NCI-H82 (cell line): ENCODE data around the gene MMAB.

Experiments used
- DNase-seq: peaks from one replicate; lab custom pipeline; 2025; lab: John Stamatoyannopoulos, UW

MMAB gene

DNA sequence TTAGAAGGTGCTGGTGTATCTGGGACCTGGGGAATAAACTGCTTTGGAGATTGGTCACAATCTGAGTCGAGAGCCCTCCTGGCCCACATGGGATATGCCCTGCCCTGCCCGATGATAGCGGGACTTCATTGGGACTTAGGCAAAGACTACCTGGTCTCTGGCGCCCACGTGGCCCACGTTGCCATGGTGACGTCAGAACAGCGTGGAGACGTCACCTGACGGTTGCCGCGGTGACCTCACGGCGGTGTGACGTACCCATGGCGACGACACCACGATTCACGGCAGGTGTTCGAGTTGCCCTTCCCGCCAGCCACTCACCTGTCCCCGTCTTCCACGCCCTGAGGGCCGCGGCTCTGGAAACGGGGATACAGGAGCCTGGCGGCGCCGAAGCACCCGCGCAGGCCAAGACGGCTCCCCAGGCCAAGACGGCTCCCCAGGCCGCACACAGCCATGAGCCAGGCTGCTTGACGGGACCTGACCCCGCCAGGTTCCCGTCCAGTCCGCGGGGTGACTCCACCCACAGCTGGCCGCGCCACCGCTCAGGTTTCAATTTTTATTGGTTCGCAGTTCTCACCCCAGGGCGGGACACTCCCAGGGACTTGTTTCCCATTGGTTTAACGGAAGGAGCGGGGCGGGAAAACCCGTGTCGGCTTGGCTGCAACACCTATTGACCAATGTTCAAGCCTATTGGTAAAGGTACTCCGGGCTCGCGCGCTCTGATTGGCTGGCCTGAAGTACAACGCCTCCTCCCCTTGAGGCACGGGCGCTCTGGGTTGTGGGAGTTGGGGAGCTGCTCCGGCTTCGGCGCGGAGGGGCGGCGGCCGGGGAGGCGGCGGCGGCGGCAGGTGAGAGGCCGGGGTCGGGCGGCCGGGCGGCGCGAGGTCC is at the start of gene MMAB, which contains the start of gene MVK:
Gene MMAB (minus strand): TSS at position 476 of the 885 bp plus-strand sequence. CDS start 24 bp downstream, at position 452.
Gene MVK (plus strand): TSS at position 766 of the 885 bp plus-strand sequence. CDS start 1,029 bp downstream, outside the sequence.
- peak; percentile 100 for DNase-seq

DNA sequence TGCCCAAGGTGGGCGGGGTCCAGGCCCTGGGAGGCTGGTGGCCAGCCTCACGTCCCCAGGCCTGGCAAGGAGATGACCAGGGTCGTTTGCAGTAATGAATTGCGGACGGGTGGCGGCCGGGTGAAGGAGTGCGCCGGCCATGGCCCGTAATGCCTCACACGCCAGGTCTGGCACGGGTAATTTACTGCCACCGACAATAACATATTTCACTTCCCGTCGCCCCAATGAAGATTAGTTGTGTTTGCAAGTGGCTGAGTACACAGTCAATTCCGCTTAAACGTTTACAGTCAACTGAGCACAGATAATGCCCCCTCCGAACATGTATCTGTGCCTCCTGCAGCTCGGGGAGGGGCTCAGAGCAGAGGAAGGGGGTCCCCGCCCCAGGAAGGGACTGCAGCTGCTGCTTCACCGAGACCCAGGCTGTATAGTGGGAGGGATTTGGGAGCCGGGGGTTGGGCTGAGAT is 48.6 kb upstream of the MMAB start:
- DNase-seq, result no peak

DNA sequence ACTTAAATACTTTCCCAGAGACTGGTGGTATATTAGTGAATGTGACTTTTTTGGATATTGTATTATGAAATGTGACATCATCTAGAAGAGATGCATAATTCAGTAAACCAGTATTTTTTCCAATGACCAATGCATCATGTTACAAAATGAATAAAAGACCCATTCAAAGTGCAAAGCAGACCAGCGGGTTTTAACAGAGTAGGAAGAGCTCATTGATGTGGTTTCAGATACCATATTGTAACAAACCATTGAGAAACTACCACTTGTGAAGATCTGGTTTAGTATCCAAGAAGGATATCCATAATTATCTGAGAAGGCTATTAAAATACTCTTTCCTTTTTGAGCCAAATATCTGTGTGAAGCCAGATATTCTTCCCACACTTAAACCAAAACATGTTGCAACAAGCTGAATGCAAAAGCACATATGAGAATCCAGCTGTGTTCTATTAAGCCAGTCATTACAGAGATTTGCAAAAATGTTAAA is 47.9 kb upstream of the MMAB start:
- DNase-seq, result no peak

DNA sequence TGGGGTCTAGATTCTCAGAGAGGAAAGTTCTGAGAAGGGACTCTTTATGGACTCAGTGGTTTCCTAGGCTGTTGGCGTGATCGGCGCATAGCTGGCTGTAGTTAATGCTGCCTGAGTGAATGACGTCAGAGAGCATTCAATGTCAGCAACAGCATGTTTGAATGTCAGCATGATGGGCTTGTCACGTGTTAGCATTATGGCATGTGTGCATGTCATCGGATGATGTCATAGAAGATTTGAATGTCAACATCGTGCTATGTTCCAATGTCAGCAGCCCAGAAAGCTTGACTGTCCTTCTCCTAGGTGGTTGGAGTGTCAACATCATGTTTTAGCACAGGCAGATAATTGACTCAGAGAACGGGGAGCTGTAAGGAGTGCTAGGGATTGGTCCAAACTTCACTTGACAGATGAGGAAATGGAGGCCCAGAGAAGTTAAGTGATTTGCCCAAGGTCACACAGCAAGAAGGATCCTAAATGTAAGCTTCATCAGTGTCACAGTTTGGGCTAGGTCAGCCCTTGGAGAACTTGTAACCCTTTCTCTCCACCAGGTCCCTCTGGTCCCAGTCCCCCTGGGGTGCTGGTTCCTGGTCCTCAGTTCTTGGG is 45.8 kb upstream of the MMAB start:
- no peak for DNase-seq

DNA sequence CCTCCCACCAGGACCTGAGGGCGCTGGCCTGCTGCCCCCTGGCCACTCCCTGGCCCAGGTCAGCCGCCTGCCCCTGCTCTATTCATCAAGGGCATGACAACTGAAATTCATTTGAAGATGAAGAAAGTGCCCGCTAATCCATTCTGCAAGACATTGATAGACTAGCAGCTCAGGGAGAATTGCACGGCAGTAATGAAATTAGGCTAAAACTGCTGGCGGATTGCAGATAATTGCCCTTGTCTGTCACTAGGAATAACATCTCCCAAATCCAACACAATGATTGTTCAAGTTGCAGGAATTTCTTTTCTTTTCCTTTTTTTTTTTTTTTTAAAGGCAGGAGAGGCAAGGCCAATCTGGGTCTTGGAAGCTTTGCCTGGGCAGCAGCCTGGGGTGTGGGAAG is 44.8 kb upstream of the MMAB start:
- peak; percentile 89 for DNase-seq

DNA sequence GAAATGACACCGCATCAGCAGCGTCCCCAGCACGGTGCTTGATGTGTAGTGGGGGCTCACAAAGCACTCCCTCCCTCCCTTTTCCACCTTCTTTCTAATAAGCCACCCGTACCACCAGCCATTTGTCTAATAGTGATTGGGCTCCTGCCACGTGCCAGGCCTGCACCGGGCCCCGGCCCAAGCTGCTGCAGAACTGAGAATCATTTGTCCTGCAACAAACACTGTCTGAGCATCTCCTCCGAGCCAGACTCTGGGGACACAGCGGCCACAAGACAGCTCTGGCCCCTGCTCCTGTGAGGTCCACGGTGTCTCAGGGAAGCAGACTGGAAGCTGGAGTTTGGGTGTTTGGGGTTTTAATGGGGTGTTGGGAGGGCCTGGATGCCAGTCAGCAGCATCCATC is 44.2 kb upstream of the MMAB start:
- DNase-seq, result no peak

DNA sequence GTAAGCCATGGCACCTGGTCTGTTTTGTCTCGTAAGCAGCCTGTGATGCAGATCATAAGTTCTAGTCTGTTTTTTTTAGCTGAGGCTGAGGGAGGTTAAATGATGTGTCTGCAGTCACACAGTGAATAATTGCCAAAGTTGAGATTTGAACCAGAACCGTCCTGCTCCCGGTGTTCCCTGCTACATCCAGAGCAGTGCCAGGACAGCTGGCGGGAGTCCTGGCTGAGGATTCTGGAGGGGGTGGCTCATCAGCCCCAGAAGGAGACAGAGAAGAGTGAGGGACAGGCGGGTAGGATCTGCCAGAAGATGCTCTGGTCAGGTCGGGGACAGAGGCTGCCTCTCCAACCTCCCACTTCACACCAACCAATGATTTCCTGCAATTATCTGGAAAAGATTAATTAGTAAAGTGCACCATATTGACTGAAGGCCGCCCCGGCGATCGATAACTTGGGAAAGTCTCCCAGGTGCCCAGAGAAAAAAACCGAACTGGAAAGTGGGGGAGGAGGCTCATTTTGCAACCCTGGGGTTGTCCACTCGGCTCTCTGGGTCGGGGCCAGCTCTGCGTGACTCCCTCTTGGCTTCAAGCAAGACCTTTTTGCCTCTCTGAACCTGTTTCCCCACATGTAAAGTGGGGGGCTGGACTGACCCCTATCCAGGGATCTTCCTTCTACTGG is 42.4 kb upstream of the MMAB start:
- DNase-seq, result no peak

DNA sequence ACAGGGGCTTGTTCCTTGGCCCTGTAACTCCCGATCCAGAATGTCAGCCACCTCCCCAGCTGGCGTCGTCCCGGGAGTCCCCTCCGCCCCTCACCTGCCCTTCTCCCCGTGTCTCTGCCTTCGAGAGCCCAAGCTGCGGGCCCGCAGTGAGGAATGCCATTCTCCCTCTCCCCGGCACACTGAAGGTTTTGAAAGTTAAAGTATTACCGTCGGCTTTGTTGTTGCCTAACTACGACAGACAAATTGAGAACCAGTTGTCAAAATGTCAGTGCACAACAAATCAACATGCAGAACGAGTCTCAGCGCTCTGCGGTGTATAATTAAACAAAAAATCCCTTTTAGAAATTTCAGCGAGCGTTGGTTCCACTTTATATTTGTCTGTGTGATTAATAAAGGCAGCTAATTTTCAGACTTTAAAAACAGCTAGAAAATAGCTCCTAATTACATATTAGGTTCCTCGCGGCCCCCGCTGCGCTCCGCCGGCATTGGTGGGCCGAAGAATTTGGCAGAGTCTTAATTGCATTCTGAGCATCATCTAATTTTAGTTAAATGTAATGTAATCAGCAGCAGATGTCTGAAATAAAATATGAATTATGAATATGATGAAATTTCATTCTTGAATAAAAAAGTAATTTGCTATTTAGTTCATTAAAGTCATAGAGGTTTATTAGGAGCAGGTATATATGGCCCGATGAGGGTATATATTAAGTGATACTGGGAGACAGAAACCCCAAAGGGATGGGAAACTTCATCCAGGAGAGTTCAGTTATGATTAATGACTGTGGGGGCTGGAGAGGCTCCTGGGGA is 40.5 kb upstream of the MMAB start:
- no peak for DNase-seq

DNA sequence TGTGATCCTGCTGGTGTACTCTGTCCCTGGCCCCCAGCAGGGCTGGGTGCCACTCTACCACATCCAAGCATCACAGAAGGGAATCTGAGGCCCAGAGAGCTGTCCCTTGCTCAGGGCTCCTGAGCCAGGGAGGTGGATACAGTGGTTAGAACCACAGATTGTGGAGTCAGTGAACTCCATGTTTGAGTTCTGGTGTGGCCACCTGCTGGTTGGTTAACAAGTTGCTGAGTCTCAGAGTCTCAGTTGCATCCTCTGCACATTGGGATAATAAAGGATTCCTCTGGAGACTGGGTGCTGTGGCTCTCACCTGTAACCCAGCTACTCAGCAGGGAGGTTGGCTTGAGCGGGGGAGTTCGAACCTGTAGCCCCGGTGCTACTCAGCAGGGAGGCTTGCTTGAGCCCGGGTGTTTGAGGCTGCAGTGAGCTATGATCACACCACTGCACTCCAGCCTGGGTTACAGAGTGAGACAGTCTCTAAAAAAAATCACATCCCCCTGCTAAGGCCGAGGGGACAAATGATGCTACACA is 39.7 kb upstream of the MMAB start:
- DNase-seq, result peak; percentile 62

DNA sequence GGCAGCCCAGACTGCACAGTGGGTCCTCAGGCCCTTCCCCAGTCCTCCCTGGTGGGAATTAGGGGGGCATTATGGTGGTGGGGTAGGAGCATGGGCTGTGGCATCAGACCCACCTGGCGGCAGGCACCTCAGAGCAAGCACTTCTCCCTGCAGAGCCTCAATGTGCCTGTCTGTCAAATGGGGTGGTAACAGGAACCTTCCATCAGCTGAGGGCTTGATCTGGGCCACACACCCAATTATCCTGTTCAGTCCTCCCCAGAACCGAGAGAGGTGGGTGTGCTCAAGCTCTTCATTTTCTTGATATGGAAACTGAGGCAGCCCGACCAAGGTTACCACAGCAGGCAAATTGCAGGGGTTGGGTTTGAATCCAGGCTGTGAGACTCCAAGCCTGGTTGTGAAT is 38.7 kb upstream of the MMAB start:
- no peak for DNase-seq

DNA sequence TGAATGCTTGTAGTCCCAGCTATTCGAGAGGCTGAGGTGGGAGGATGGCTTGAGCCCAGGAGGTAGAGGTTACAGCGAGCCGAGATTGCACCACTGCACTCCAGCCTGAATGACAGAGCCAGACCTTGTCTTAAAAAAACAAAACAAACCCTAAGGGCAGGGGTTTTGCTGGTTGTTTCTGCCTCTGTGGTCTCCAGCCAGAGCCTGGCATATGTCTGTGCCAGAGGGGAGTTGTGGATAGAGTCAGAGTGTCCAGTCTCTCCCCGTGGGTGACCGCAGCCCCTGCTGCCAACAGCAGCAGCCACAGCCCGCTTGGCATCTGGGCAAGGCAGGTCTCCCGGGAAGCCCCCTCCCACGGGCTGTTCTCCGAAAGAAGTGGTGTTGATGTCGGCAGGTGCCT is 37.9 kb upstream of the MMAB start:
- DNase-seq, result no peak

DNA sequence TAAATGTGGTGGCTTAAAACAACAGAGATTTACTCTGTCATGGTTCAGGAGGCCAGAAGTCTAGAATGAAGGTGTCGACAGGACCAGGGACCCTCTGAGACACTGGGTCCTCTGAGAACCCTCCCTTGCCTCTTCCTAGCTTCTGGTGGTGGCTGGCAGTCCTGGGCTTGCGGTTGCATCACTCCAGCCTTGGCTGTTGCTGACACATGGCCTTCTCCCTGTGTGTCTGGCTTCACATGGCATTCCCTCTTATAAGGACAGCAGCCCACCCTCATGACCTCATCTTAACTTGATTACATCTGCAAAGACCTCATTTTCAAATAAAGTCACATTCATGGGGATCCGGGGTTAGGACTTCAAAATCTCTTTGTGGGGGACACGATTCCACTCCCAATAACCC is 37.2 kb upstream of the MMAB start:
- no peak for DNase-seq

DNA sequence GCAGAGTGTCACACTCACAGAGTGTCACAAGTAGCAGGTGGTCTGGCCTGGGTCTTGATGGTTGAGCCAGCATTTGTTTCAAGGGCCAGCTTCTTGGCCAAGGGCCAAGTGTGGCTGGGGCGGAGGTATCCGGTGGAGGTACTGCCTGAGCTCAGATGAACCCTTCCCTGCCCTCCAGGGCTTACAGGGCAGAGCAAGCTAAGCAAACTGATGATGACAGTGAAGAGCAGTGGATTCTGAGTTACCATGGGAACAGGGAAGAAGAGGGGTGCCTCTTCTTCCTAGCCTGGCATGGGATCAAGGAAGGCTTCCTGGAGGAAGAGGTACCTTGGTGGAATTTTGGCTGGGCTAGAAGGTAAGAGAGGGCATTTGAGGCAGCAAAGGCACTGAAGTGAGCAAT is 36.0 kb upstream of the MMAB start:
- peak; percentile 57 for DNase-seq

DNA sequence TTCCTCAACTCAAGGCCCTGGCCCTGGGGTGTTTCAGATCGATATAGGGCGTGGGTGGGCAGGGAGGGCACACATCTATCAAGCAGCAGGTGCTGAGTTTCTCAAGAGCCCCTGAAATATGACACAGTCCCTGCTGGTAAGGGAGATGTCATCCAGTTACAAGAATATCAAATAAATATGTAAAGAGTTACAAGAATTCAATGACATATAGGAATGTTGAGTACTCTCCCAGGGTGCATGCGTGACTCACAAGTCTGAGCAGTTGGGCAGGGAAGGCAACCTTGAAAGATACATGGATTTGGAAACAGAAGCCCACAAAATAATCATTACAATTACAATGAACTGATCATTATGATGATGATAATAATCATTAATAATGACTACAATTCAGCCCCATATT is 35.5 kb upstream of the MMAB start:
- DNase-seq, result no peak

DNA sequence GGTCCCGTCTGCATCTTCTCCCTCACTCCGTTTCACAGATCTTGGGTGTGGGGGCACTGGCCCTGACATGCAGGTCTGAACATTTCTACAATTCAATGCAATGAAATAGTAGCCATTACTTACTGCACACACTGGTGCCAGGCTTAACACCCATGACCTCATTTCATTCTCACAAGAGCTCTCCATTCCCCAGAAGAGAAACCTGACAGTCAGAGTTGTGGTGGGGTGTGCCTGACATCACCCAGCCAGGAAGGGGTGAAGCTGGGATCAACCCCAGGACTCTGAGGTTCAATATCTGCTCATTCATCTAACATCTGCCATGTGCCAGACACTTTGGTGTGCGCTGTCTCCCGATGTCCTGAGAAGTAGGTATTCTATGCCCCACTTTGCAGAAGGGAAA is 35.0 kb upstream of the MMAB start:
- DNase-seq, result no peak

DNA sequence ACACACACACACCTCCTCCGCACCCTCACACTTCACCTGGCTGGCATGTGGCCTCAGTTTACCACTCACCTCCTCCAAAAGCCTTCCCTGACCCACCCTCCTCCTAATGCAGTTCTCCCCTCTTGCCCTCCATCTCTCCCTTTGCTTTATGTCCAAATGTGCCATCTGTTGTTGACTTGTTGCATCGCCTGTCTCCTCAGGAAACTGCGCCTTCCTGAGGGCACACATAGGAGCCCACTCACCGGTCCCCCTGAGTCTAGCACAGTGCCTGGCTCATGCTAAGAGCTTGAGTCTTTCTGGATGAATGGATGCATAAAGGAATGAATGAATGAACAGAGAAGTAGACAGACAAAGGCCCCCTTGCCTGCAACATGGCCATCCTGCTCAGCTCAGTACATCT is 34.3 kb upstream of the MMAB start:
- peak; percentile 41 for DNase-seq

DNA sequence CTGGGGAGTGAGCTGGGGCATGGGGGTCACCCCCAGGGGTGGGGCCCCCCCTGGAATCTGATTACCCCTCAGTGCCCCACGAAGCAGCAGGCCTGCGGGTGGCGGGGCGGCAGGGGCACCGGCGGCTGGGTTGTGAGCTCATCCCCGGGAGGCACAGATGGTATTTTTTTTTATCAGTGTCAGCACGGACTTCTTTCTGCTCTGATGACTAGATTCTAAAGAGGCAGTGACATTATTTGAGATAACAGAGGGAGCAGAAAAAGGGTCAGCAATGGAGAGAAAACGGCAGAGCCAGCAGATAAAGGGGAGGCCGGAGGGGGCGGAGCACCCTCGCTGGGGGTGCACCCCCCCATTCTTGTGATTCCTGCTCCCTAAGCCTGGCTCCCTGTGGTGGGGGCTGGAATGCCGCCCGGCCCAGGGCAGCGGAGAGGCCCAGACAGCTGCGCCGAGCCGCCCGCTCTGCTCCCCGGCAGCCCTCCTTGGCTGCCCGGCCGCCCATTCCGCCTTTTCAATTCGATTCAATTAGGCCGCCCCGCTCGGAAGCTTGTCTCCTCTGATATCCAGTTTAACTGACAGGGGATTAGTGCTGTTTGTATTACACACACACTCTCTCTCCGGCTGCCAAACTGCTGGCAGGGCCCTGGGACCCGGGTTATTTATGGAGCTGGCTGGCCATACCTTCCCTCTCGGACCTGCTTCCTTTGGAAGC is 33.2 kb upstream of the MMAB start:
- DNase-seq, result peak; percentile 99

DNA sequence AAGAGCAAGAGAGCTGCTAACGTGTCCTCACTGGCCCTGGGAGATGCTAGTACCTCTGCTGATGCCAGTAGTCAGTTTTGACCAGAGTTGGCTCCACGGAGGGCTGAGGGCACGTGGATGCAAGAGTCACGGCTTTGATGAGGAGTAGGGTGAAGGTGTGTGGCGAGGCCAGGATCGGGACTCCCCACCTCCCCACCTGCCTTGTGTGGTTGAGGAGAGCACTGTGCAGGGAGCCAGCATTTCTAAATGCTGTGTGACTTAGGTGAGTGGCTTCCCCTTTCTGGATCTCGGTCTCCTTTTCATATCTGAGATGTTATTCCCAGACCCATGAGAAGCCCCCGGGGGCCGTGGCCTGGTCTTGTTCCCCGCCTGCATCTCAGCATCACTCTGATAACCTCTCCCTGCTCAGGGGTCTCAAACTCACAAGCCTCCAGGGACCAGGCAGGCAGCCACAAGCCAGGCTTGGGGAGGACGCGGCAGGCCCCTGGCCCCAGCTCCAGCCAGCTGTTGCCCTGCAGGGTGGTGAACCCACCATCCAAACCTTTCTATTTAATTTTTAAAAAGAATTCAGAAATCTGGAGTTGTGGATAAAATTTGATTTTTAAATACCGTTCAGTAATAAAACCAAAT is 32.4 kb upstream of the MMAB start:
- peak; percentile 40 for DNase-seq

DNA sequence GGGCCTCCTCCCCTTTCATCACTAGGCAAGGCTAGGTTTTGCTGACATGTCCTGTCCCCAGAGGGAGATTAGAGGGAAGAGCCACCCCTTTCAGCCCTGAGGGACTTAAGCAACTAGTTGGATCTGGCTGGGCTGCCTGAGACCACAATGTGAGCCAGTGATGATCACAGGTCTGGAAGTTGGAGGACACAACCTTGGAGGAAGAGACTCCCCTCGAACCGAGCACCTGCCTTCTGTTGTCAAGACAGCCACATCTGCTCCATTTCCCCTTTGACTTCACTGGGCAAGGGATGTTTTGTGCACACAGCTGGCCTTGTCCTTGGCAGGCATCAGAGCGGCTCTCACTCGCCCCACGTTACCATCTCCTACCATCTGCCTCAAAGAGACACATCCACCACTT is 31.7 kb upstream of the MMAB start:
- DNase-seq, result peak; percentile 93

DNA sequence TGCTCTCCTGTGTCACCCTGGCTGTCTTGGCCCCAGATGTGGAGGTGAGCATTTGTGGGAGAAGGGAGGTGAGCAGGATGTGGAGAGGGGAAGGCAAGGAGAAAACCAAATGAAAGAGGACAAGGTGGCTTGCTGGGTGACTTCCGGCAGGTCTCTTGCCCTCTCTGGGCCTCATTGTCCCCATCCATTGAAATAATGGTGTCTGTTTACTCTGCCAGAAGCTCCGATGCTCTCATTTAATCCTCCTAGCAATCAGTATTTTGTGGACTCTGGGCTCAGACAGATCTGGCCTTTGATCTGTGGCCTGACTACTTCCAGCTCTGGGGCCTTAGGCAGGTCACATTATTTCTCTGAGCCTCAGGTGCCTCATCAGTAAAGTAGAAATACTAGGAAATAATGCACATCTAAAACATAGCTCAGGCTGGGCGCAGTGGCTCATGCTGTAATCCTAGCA is 30.9 kb upstream of the MMAB start:
- DNase-seq, result no peak
